Omental fat pad (tissue), 4 donors: ENCODE data around the gene CCDC88C. TPM values are rescaled to one million over a fixed set of nuclear protein-coding genes. Genes with fewer than 3 reads are reported as not detected.

Source experiments
- ATAC-seq: fragments of 150-250 bp; one replicate; pipeline ENCODE4 v1.9.1; 2016; ENCODE audit warnings: mild to moderate bottlenecking, moderate library complexity; ENCODE audit not compliant: low FRiP score
- DNase-seq: peaks from one replicate; pipeline ENCODE4 v3.0.0-alpha.2; 2019; ENCODE audit warnings: low spot score
- CTCF ChIP-seq, 3 donors: fragments of 450-650 bp; IDR thresholded peaks; one replicate each; pipeline ENCODE4 v1.5.1; 2016 to 2017; ENCODE audit warnings: antibody characterized with exemption in 3 of 3, mild to moderate bottlenecking in 3 of 3, moderate library complexity in 2 of 3
- total RNA-seq, 4 donors: library from RNA; depleted of rRNA; stranded (reverse); fragments of >200 nt; gene quantifications; one replicate each; pipeline ENCODE4 v1.1.0, GENCODE V29; 2016

Gene CCDC88C
- total RNA-seq, result 10 to 100 TPM in 1 of 4 donors, 1 to 10 TPM in 3; 4.5 to 36.6 (median 9.4) TPM

GRCh38 chr14:91417120-91417982, at the start of gene CCDC88C:
Gene CCDC88C, minus strand, starts transcription at chr14:91417820. Its CDS starts 130 bp downstream, at chr14:91417690.
- peak; percentile 77 for ATAC-seq
- no peak for DNase-seq
- TF ChIP-seq CTCF (IDR thresholded peaks at IDR 0.05), result no peak

GRCh38 chr14:91466192-91466591, 48.6 kb upstream of the CCDC88C start:
- no peak for ATAC-seq
- no peak for TF ChIP-seq CTCF (IDR thresholded peaks at IDR 0.05)
- DNase-seq, result no peak

- no peak for ATAC-seq
- DNase-seq, result no peak
- TF ChIP-seq CTCF (IDR thresholded peaks at IDR 0.05), result no peak
Measured at GRCh38 chr14:91464615-91465205, 47.1 kb upstream of the CCDC88C start.

- no peak for TF ChIP-seq CTCF (IDR thresholded peaks at IDR 0.05)
- DNase-seq (no peak), ATAC-seq (no peak)
Measured at GRCh38 chr14:91458612-91459011, 41.0 kb upstream of the CCDC88C start.

GRCh38 chr14:91456283-91456682, 38.7 kb upstream of the CCDC88C start:
- DNase-seq, result no peak
- TF ChIP-seq CTCF (IDR thresholded peaks at IDR 0.05), result no peak
- no peak for ATAC-seq

- DNase-seq, result no peak
- no peak for ATAC-seq
- TF ChIP-seq CTCF (IDR thresholded peaks at IDR 0.05), result no peak
Measured at GRCh38 chr14:91454580-91454979, 37.0 kb upstream of the CCDC88C start.
